Neural crest cell (in vitro differentiated cells): ENCODE data around the gene ATP2C1. TPM values are rescaled to one million over a fixed set of nuclear protein-coding genes. Genes with fewer than 3 reads are reported as not detected.

Source experiments
- DNase-seq: peaks from one replicate; pipeline ENCODE4 v3.0.0; 2021; ENCODE audit warnings: low read depth, mixed read lengths, low spot score
- H3K27ac Mint-ChIP-seq: one replicate; pipeline ENCODE4 v1.8.0; 2021; ENCODE audit warnings: mild to moderate bottlenecking, mixed read lengths; ENCODE audit not compliant: unreplicated experiment
- H3K27me3 Mint-ChIP-seq: 2 replicates; pipeline ENCODE4 v1.8.0; 2021; ENCODE audit warnings: low read depth, mild to moderate bottlenecking, mixed read lengths
- H3K36me3 Mint-ChIP-seq: 2 replicates; pipeline ENCODE4 v1.8.0; 2021; ENCODE audit warnings: low read depth, mild to moderate bottlenecking, mixed read lengths
- H3K4me1 Mint-ChIP-seq: 2 replicates; pipeline ENCODE4 v1.8.0; 2021; ENCODE audit warnings: mixed read lengths
- H3K4me3 Mint-ChIP-seq: one replicate; pipeline ENCODE4 v1.8.0; 2021; ENCODE audit warnings: mild to moderate bottlenecking, mixed read lengths
- H3K9me3 Mint-ChIP-seq: 2 replicates; pipeline ENCODE4 v1.8.0; 2021; ENCODE audit warnings: mixed read lengths
- CTCF ChIP-seq: fragments of 200-600 bp; sonication (generic); conservative IDR thresholded peaks from 2 replicates; pipeline ENCODE4 v1.5.0; 2021; ENCODE audit warnings: antibody characterized with exemption, mild to moderate bottlenecking
- total RNA-seq: library from RNA; stranded (reverse); gene quantifications from 2 replicates; pipeline ENCODE4 v1.2.1, GENCODE V29; 2021

Gene ATP2C1
- total RNA-seq, 1 donor from 2014 or later: 73.8 TPM

- no peak for TF ChIP-seq CTCF
- Mint-ChIP-seq H3K4me3 (no peak overlapping the region), H3K27ac (no peak overlapping the region), H3K27me3 (no peaks in the 10 kb centered on the region), H3K36me3 (peaks cover 11% of the 10 kb centered on the region), H3K4me1 (peaks cover 4% of the 10 kb centered on the region), H3K9me3 (no peaks in the 10 kb centered on the region)
- DNase-seq: no peak
These were observed 113.4 kb downstream of the ATP2C1 start for GRCh38 chr3:131007256-131007655.

- H3K27me3 Mint-ChIP-seq: no peaks in the 10 kb centered on the region
- DNase-seq: no peak
- H3K36me3 Mint-ChIP-seq: peaks cover 11% of the 10 kb centered on the region
- TF ChIP-seq CTCF: no peak
- no peak overlapping the region for H3K27ac Mint-ChIP-seq
- peaks cover 4% of the 10 kb centered on the region for H3K4me1 Mint-ChIP-seq
- H3K9me3 Mint-ChIP-seq: no peaks in the 10 kb centered on the region
- no peak overlapping the region for H3K4me3 Mint-ChIP-seq
These were observed 113.9 kb downstream of the ATP2C1 start for GRCh38 chr3:131007782-131008181.

GRCh38 chr3:131008326-131008725, 114.4 kb downstream of the ATP2C1 start:
- Mint-ChIP-seq H3K4me1 (peaks cover 4% of the 10 kb centered on the region), H3K9me3 (no peaks in the 10 kb centered on the region), H3K27me3 (no peaks in the 10 kb centered on the region), H3K36me3 (peaks cover 13% of the 10 kb centered on the region), H3K27ac (no peak overlapping the region), H3K4me3 (no peak overlapping the region)
- DNase-seq: no peak
- TF ChIP-seq CTCF: no peak

GRCh38 chr3:131009698-131010097, 115.8 kb downstream of the ATP2C1 start:
- TF ChIP-seq CTCF: no peak
- H3K4me1 Mint-ChIP-seq: peaks cover 4% of the 10 kb centered on the region
- no peak for DNase-seq
- no peaks in the 10 kb centered on the region for H3K27me3 Mint-ChIP-seq
- no peak overlapping the region for H3K4me3 Mint-ChIP-seq
- H3K27ac Mint-ChIP-seq: no peak overlapping the region
- H3K36me3 Mint-ChIP-seq: peaks cover 11% of the 10 kb centered on the region
- no peaks in the 10 kb centered on the region for H3K9me3 Mint-ChIP-seq

GRCh38 chr3:131018970-131019369, 125.1 kb downstream of the ATP2C1 start:
- no peaks in the 10 kb centered on the region for H3K27me3 Mint-ChIP-seq
- no peak overlapping the region for H3K4me3 Mint-ChIP-seq
- DNase-seq: no peak
- H3K36me3 Mint-ChIP-seq: peaks cover 8% of the 10 kb centered on the region
- no peaks in the 10 kb centered on the region for H3K9me3 Mint-ChIP-seq
- TF ChIP-seq CTCF: no peak
- no peak overlapping the region for H3K27ac Mint-ChIP-seq
- H3K4me1 Mint-ChIP-seq: peaks cover 26% of the 10 kb centered on the region

GRCh38 chr3:131020122-131020693, 126.3 kb downstream of the ATP2C1 start:
- peaks cover 36% of the 10 kb centered on the region for H3K4me1 Mint-ChIP-seq
- no peak overlapping the region for H3K4me3 Mint-ChIP-seq
- no peaks in the 10 kb centered on the region for H3K27me3 Mint-ChIP-seq
- H3K9me3 Mint-ChIP-seq: peaks cover 3% of the 10 kb centered on the region
- no peak for DNase-seq
- H3K27ac Mint-ChIP-seq: no peak overlapping the region
- H3K36me3 Mint-ChIP-seq: peaks cover 19% of the 10 kb centered on the region
- TF ChIP-seq CTCF: no peak
